GM23338 (cell line): ENCODE measurements around the gene IGDCC3. TPM values are rescaled to one million over a fixed set of nuclear protein-coding genes. Genes with fewer than 3 reads are reported as not detected.

Experiments used
- ATAC-seq: fragments of 200-7000 bp; cut with Tn5 transposase; 3 replicates; pipeline ENCODE4 v1.9.1; 2020
- DNase-seq: peaks from one replicate; pipeline ENCODE4 v3.0.0-alpha.2; 2015; ENCODE audit warnings: low spot score
- H2AFZ ChIP-seq: fragments of 200-600 bp; sonication (generic); 2 replicates; pipeline ENCODE4 v1.8.0; 2016; ENCODE audit warnings: antibody characterized with exemption, mild to moderate bottlenecking, moderate library complexity
- H3F3A ChIP-seq: fragments of 200-600 bp; sonication (generic); replicated peaks from 2 replicates; pipeline ENCODE4 v1.8.0; 2017; ENCODE audit warnings: antibody characterized with exemption, mixed run types, low read depth
- H3K27ac ChIP-seq: fragments of 200-600 bp; sonication (generic); 2 replicates; pipeline ENCODE4 v1.6.1; 2016; ENCODE audit warnings: low read depth
- H3K27me3 ChIP-seq: fragments of 200-600 bp; sonication (generic); 2 replicates; pipeline ENCODE4 v1.8.0; 2016; ENCODE audit warnings: mild to moderate bottlenecking, mixed run types, moderate library complexity; ENCODE audit not compliant: insufficient read depth
- H3K36me3 ChIP-seq: fragments of 200-600 bp; sonication (generic); 2 replicates; pipeline ENCODE4 v1.8.0; 2016; ENCODE audit warnings: mild to moderate bottlenecking; ENCODE audit not compliant: insufficient read depth
- H3K4me1 ChIP-seq: fragments of 200-600 bp; sonication (generic); 2 replicates; pipeline ENCODE4 v1.8.0; 2016; ENCODE audit warnings: mild to moderate bottlenecking, moderate library complexity; ENCODE audit not compliant: insufficient read depth
- H3K4me2 ChIP-seq: fragments of 200-600 bp; sonication (generic); 2 replicates; pipeline ENCODE4 v1.7.1; 2017; ENCODE audit warnings: mixed run types
- H3K4me3 ChIP-seq: fragments of 200-600 bp; sonication (generic); 2 replicates; pipeline ENCODE4 v1.6.1; 2016; ENCODE audit warnings: mixed run types
- H3K79me2 ChIP-seq: fragments of 200-600 bp; sonication (generic); replicated peaks from 2 replicates; pipeline ENCODE4 v1.8.0; 2017; ENCODE audit warnings: mild to moderate bottlenecking; ENCODE audit not compliant: insufficient read depth
- H3K9me2 ChIP-seq: fragments of 200-600 bp; sonication (generic); 2 replicates; pipeline ENCODE4 v1.8.0; 2017; ENCODE audit not compliant: insufficient read depth
- H4K20me1 ChIP-seq: fragments of 200-600 bp; sonication (generic); replicated peaks from 2 replicates; pipeline ENCODE4 v1.8.0; 2017; ENCODE audit warnings: mild to moderate bottlenecking; ENCODE audit not compliant: insufficient read depth
- H3K27ac Mint-ChIP-seq: 2 replicates; pipeline ENCODE4 v1.8.0; 2020; ENCODE audit warnings: inconsistent platforms, mild to moderate bottlenecking, moderate library complexity, mixed read lengths
- H3K27me3 Mint-ChIP-seq: 3 replicates; pipeline ENCODE4 v1.8.0; 2022; ENCODE audit warnings: low read depth, mild to moderate bottlenecking, moderate library complexity, mixed read lengths, inconsistent platforms; ENCODE audit not compliant: insufficient read depth, poor library complexity
- H3K36me3 Mint-ChIP-seq: 3 replicates; pipeline ENCODE4 v1.8.0; 2021; ENCODE audit warnings: low read depth, mild to moderate bottlenecking, inconsistent platforms, moderate library complexity, mixed read lengths
- H3K4me1 Mint-ChIP-seq: 3 replicates; pipeline ENCODE4 v1.8.0; 2020; ENCODE audit warnings: mild to moderate bottlenecking, inconsistent platforms, mixed read lengths
- H3K4me3 Mint-ChIP-seq: 3 replicates; pipeline ENCODE4 v1.8.0; 2021; ENCODE audit warnings: moderate library complexity, mild to moderate bottlenecking, inconsistent platforms, mixed read lengths
- H3K9me3 Mint-ChIP-seq: 3 replicates; pipeline ENCODE4 v1.8.0; 2020; ENCODE audit warnings: moderate library complexity, mild to moderate bottlenecking, inconsistent platforms, mixed read lengths
- CTCF ChIP-seq, 2 experiments: fragments of 200-600 bp in 1 of 2; sonication (generic) in 1 of 2; conservative IDR thresholded peaks; 2 replicates each; pipeline versions ENCODE4 v1.5.1 to v1.6.1; 2016 to 2017; ENCODE audit warnings: antibody characterized with exemption in 2 of 2, low read depth in 2 of 2, mild to moderate bottlenecking in 2 of 2, moderate library complexity in 1 of 2
- POLR2AphosphoS5 ChIP-seq: IDR thresholded peaks from 2 replicates; pipeline ENCODE4 v1.6.1; 2016; ENCODE audit warnings: antibody characterized with exemption, low read depth
- ZNF462 ChIP-seq: fragments of 250-450 bp; sonication (Bioruptor Pico); IDR thresholded peaks from 2 replicates; pipeline ENCODE4 v1.5.0; 2020; ENCODE audit warnings: mild to moderate bottlenecking, moderate library complexity
- polyA plus RNA-seq: library from polyadenylated mRNA; unstranded; fragments of >200 nt; fragmentation: Nextera tagmentation; extraction: Ambion mirVana; gene quantifications from 2 replicates; pipeline ENCODE4 v1.2.1, GENCODE V29; 2016
- total RNA-seq: library from RNA; depleted of rRNA; stranded (reverse); fragments of >200 nt; shearing (Covaris generic); gene quantifications from 2 replicates; pipeline ENCODE4 v1.2.3, GENCODE V29; 2014

The IGDCC3 gene
- total and polyA plus RNA-seq, 2 experiments from 2014 or later = 15.3 to 30.7 TPM

GRCh38 chr15:65423150-65423975 is 45.6 kb upstream of the IGDCC3 start:
- no peaks in the 10 kb centered on the region for H3K36me3 ChIP-seq
- peak overlapping the region; percentile 93 for H2AFZ ChIP-seq
- peaks cover 8% of the 10 kb centered on the region; the same call in 1 of the 2 replicates for H3K79me2 ChIP-seq
- peaks cover 33% of the 10 kb centered on the region for H3K4me1 ChIP-seq
- Mint-ChIP-seq H3K36me3 (peaks cover 16% of the 10 kb centered on the region), H3K4me1 (peaks cover 56% of the 10 kb centered on the region), H3K4me3 (peak overlapping the region; percentile 91), H3K27ac (peak overlapping the region; percentile 85; the same call in 1 of the 2 replicates), H3K9me3 (peaks cover 2% of the 10 kb centered on the region; the same call in 1 of the 3 replicates), H3K27me3 (peaks cover 31% of the 10 kb centered on the region)
- H3K27ac ChIP-seq = no peak overlapping the region
- peaks cover 21% of the 10 kb centered on the region for H3F3A ChIP-seq
- H3K4me2 ChIP-seq = peak overlapping the region; percentile 98
- ATAC-seq (no peak; the same call in 2 of the 3 replicates), DNase-seq (peak; percentile 64)
- TF ChIP-seq POLR2AphosphoS5 (peak; percentile 16; the same call in 1 of the 2 replicates), CTCF (conservative IDR thresholded peaks at IDR 0.05; ENCODE audit: low read depth in 2 of 2) (no peak), ZNF462 (0 out of 2 replicates have a peak, but pooled peaks have one; percentile 43)
- H3K9me2 ChIP-seq = no peaks in the 10 kb centered on the region
- H3K27me3 ChIP-seq = peaks cover 35% of the 10 kb centered on the region
- H3K4me3 ChIP-seq = peak overlapping the region; percentile 84
- H4K20me1 ChIP-seq = no peaks in the 10 kb centered on the region
